ENCODE results near the gene CCNL1. TPM values are rescaled to one million over a fixed set of nuclear protein-coding genes. Genes with fewer than 3 reads are reported as not detected.

CCNL1 gene
- total RNA-seq, 1 experiment from 2014 or later = 291 TPM

GRCh38 chr3:157125101-157125500, 34.8 kb downstream of the CCNL1 start:
- no TSS peak for BruUV-seq (replicated peaks)
- no peaks in the 10 kb centered on the region for H3K27me3 Mint-ChIP-seq (ENCODE audit: unreplicated experiment)
- TF ChIP-seq CTCF (IDR thresholded peaks at IDR 0.05; ENCODE audit: unreplicated experiment) = no peak
- H3K4me1 Mint-ChIP-seq (ENCODE audit: low read depth, unreplicated experiment) = peaks cover 100% of the 10 kb centered on the region
- H3K4me3 Mint-ChIP-seq (ENCODE audit: low read depth, unreplicated experiment) = no peak overlapping the region
- H3K9me3 Mint-ChIP-seq (ENCODE audit: low read depth, unreplicated experiment) = no peaks in the 10 kb centered on the region
- peaks cover 54% of the 10 kb centered on the region for H3K36me3 Mint-ChIP-seq (ENCODE audit: insufficient read depth, unreplicated experiment)
- H3K27ac Mint-ChIP-seq (ENCODE audit: unreplicated experiment) = peak overlapping the region; percentile 35
- intact Hi-C loops (cut with micrococcal nuclease; ENCODE audit: unreplicated experiment) = no loop called here
- no peak for DNase-seq
- CTCF ChIA-PET = interaction anchor here (2.1 to 2.3 kb wide), 2 partner anchors 10 to 36 kb away, joined by 7 to 11 read pairs; no protein-coding TSS in a partner anchor

GRCh38 chr3:157123621-157124020, 36.3 kb downstream of the CCNL1 start:
- CTCF ChIA-PET = no interaction called here
- no peak overlapping the region for H3K27ac Mint-ChIP-seq (ENCODE audit: unreplicated experiment)
- intact Hi-C loops (cut with micrococcal nuclease; ENCODE audit: unreplicated experiment) = no loop called here
- H3K36me3 Mint-ChIP-seq (ENCODE audit: insufficient read depth, unreplicated experiment) = peaks cover 49% of the 10 kb centered on the region
- no peak overlapping the region for H3K4me3 Mint-ChIP-seq (ENCODE audit: low read depth, unreplicated experiment)
- H3K4me1 Mint-ChIP-seq (ENCODE audit: low read depth, unreplicated experiment) = peaks cover 97% of the 10 kb centered on the region
- no peak for DNase-seq
- no peak for TF ChIP-seq CTCF (IDR thresholded peaks at IDR 0.05; ENCODE audit: unreplicated experiment)
- no TSS peak for BruUV-seq (replicated peaks)
- H3K27me3 Mint-ChIP-seq (ENCODE audit: unreplicated experiment) = no peaks in the 10 kb centered on the region
- no peaks in the 10 kb centered on the region for H3K9me3 Mint-ChIP-seq (ENCODE audit: low read depth, unreplicated experiment)

GRCh38 chr3:157122832-157123427, 37.0 kb downstream of the CCNL1 start:
- intact Hi-C loops (cut with micrococcal nuclease; ENCODE audit: unreplicated experiment) = no loop called here

GRCh38 chr3:157122116-157122515, 37.8 kb downstream of the CCNL1 start:
- no TSS peak for BruUV-seq (replicated peaks)
- peak overlapping the region; percentile 95 for H3K27ac Mint-ChIP-seq (ENCODE audit: unreplicated experiment)
- TF ChIP-seq CTCF (IDR thresholded peaks at IDR 0.05; ENCODE audit: unreplicated experiment) = no peak
- CTCF ChIA-PET = interaction anchor here (0.5 to 2.3 kb wide), 10 partner anchors 9 to 587 kb away, joined by 3 to 13 read pairs (median 4); partner anchors contain the start of gene VEPH1
- H3K4me1 Mint-ChIP-seq (ENCODE audit: low read depth, unreplicated experiment) = peaks cover 82% of the 10 kb centered on the region
- H3K4me3 Mint-ChIP-seq (ENCODE audit: low read depth, unreplicated experiment) = peak overlapping the region; percentile 66
- H3K27me3 Mint-ChIP-seq (ENCODE audit: unreplicated experiment) = no peaks in the 10 kb centered on the region
- peak; percentile 74 for DNase-seq
- peaks cover 36% of the 10 kb centered on the region for H3K36me3 Mint-ChIP-seq (ENCODE audit: insufficient read depth, unreplicated experiment)
- intact Hi-C loops (cut with micrococcal nuclease; ENCODE audit: unreplicated experiment) = no loop called here
- H3K9me3 Mint-ChIP-seq (ENCODE audit: low read depth, unreplicated experiment) = no peaks in the 10 kb centered on the region

More at GRCh38 chr3:157122832-157123427, 37.0 kb downstream of the CCNL1 start:
- Mint-ChIP-seq H3K4me3 (ENCODE audit: low read depth, unreplicated experiment) (no peak overlapping the region), H3K36me3 (ENCODE audit: insufficient read depth, unreplicated experiment) (peaks cover 42% of the 10 kb centered on the region), H3K27ac (ENCODE audit: unreplicated experiment) (peak overlapping the region; percentile 95), H3K27me3 (ENCODE audit: unreplicated experiment) (no peaks in the 10 kb centered on the region), H3K4me1 (ENCODE audit: low read depth, unreplicated experiment) (peaks cover 90% of the 10 kb centered on the region), H3K9me3 (ENCODE audit: low read depth, unreplicated experiment) (no peaks in the 10 kb centered on the region)
- TF ChIP-seq CTCF (IDR thresholded peaks at IDR 0.05; ENCODE audit: unreplicated experiment) = no peak
- BruUV-seq (replicated peaks) = no TSS peak
- no peak for DNase-seq
- CTCF ChIA-PET = interaction anchor here (0.6 to 2.3 kb wide), 5 partner anchors 34 to 397 kb away, joined by 3 to 13 read pairs (median 5); partner anchors contain the start of gene VEPH1
